ENCODE measurements around the gene APC2. TPM values are rescaled to one million over a fixed set of nuclear protein-coding genes. Genes with fewer than 3 reads are reported as not detected.

APC2 gene
- total RNA-seq, 2 experiments from 2014 or later, result not detected

DNA sequence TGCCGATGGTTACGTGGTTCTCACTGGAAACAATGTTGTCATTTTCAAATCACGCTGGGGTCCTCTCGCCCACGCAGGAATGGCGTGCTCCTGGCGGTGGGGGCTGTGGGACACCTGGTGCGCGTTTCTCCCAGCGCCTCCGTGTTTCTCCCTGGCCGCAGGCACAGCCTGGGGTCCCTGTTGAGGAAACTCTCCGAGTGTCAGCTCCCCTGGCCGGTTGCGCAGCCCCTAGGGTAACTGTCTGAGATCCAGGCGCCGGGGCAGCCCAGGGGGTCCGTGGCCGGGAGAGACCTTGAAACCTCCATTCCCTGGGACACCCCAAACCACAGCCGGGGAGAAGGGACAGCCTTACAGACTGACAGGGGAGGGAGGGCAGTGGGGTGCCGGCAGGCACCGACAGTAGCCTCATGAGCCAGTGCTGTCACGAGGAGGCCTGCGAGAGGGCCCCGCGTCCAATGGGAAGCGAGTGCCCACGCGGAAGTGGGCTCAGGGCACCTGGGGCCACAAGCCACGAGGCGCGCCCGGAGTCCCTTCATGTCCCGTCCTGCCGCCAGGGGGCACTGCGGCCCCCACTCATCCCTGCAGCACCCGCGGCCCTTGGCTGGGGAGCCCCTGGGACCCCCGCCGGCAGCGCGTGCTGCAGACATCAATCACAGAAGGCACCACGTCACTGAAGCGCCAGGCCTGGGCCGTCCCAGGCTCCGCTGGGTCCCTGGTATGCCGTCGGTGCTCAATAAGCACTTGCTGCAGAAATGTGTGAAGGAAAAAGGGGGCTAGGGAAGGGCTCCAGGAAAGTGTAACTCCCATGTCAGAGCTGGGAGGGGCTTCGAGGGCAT, 53.4 kb downstream of the APC2 start:
- no peak overlapping the region for H3K4me3 Mint-ChIP-seq
- DNase-seq (peak; percentile 76), ATAC-seq (peak; percentile 48)
- H3K27me3 Mint-ChIP-seq (ENCODE audit: low read depth), result peaks cover 7% of the 10 kb centered on the region
- H3K9me3 Mint-ChIP-seq (ENCODE audit: insufficient read depth), result no peaks in the 10 kb centered on the region
- ChIA-PET POLR2A (no interaction called here), CTCF (interaction anchor here (1.0 to 1.4 kb wide), 3 partner anchors 8 to 16 kb away, joined by 3 to 4 read pairs (median 3); partner anchors contain the start of gene REEP6)
- peaks cover 3% of the 10 kb centered on the region for H3K36me3 Mint-ChIP-seq (ENCODE audit: low read depth)
- no peak overlapping the region for H3K27ac Mint-ChIP-seq
- H3K4me1 Mint-ChIP-seq (ENCODE audit: low read depth), result peaks cover 13% of the 10 kb centered on the region

DNA sequence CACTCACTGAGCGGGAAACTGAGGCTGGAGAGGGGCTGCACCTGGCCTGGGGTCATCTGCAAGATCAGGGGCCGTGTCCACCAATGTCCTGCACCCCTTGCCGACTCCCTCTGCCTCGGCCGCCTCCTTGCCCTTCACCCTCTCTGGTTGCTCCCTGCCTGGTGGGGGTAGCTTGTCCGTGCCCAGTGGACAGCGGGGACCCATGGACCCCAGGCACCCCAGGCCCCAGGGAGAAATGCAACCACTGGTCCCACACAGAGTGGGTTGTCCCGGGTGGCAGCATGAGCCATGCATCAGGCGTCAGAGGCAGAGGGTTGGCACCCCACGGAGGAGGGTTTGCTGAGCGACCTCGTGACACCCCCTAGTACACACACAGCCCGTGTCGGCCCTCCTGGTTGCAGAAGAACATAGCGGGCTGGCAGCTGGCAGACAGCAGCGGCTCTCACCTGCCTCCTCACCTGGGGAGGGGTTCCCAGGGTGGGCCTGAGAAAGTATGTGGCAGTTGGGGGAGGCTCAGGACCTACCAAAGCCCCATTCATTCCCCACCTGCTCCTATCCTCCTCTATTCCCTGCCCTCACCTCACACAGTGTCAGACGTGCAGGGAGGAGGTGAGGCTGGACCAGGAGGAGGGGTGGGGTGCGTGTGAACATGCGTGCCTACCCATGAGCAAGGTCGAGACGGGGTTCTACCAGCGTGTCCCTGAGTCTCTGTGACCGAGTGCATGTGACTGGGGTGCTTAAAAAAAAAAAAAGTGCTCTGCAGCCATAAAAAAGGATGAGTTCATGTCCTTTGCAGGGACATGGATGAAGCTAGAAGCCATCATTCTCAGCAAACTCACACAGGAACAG, 54.2 kb downstream of the APC2 start:
- H3K27ac Mint-ChIP-seq, result no peak overlapping the region
- H3K36me3 Mint-ChIP-seq (ENCODE audit: low read depth), result peaks cover 3% of the 10 kb centered on the region
- H3K4me3 Mint-ChIP-seq, result no peak overlapping the region
- no peak for DNase-seq
- CTCF ChIA-PET, result no interaction called here
- POLR2A ChIA-PET, result no interaction called here
- no peak for ATAC-seq
- peaks cover 11% of the 10 kb centered on the region for H3K27me3 Mint-ChIP-seq (ENCODE audit: low read depth)
- no peaks in the 10 kb centered on the region for H3K9me3 Mint-ChIP-seq (ENCODE audit: insufficient read depth)
- H3K4me1 Mint-ChIP-seq (ENCODE audit: low read depth), result peaks cover 15% of the 10 kb centered on the region

GRCh38 chr19:1505012-1505411, 55.1 kb downstream of the APC2 start:
- no peak overlapping the region for H3K4me3 Mint-ChIP-seq
- peaks cover 15% of the 10 kb centered on the region for H3K27me3 Mint-ChIP-seq (ENCODE audit: low read depth)
- ATAC-seq (no peak), DNase-seq (no peak)
- no peak overlapping the region for H3K27ac Mint-ChIP-seq
- ChIA-PET CTCF (no interaction called here), POLR2A (interaction anchor here (0.6 kb wide), 1 partner anchor 548 kb away, joined by 4 read pairs; no protein-coding TSS in a partner anchor)
- H3K9me3 Mint-ChIP-seq (ENCODE audit: insufficient read depth), result no peaks in the 10 kb centered on the region
- peaks cover 15% of the 10 kb centered on the region for H3K4me1 Mint-ChIP-seq (ENCODE audit: low read depth)
- H3K36me3 Mint-ChIP-seq (ENCODE audit: low read depth), result peaks cover 3% of the 10 kb centered on the region

DNA sequence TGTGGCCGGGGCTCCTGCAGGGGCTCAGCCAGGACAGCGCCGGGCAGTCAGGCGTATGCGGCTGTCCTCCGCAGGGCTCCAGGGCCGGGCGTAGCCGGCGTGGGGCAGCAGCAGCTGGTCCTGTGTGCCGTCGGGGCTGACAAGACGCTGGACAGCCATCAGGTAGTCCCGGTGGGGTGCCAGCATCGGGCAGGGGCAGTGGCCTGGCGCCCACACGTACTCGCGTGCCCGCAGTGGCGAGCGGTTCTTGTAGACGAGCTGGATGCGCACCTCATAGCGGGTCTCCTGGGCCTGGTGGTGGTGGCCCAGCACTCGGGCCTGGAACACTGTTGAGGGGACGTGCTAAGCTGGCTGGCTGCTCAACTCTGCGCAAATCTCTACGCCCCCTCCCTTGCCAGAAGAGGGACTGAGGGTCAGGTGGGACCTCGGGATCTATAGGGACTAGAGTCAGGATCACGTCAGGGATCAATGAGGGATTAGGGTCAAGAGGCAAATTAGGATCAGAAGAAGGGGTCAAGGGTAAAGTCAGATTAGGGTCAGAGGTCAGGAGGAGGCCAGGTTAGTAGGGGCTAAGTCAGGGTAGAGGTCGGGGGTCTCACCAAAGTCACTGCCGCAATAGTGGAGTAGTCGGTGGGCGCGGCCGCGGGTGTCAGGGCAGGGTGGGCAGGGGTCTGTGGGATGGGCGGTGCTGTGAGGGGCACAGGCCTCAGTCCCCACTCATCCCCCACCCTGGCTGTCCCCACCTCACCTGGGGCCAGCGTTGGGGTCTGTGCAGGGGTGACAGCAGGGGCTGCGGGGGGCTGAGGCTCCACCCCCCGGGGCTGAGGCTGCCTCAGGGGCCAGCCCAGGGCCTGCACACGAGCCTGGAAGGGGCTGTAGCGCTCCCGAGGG, 56.3 kb downstream of the APC2 start:
- H3K27ac Mint-ChIP-seq, result no peak overlapping the region
- ChIA-PET POLR2A (no interaction called here), CTCF (interaction anchor here (0.6 to 1.1 kb wide), 2 partner anchors 8 to 15 kb away, joined by 3 to 4 read pairs; partner anchors contain the start of gene REEP6)
- no peak overlapping the region for H3K4me3 Mint-ChIP-seq
- H3K4me1 Mint-ChIP-seq (ENCODE audit: low read depth), result peaks cover 19% of the 10 kb centered on the region
- ATAC-seq (no peak), DNase-seq (no peak)
- H3K9me3 Mint-ChIP-seq (ENCODE audit: insufficient read depth), result no peaks in the 10 kb centered on the region
- H3K27me3 Mint-ChIP-seq (ENCODE audit: low read depth), result peaks cover 20% of the 10 kb centered on the region
- peaks cover 3% of the 10 kb centered on the region for H3K36me3 Mint-ChIP-seq (ENCODE audit: low read depth)

DNA sequence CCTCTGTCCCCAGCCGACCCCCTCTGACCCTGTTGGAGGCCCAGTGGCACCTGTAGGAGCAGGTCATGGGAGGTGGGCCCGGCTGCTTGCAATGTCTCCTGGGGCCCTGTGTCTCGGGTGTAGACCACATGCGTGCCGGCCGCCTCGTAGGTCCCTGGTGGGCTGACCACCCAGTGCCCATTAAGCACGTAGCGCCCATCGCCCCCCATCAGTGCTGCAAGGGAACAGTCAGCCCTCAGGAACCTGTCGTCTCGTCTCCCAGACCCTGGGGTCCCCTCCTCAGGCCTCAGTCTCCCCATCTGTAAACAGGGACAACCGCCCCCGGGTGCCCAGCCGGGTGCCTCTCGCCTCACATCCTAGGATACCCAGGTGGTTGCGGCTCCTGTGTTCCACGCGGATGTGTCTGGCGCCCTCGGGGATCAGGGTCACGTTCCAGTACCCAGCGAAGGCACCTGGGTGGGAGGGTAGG, 57.3 kb downstream of the APC2 start:
- H3K36me3 Mint-ChIP-seq (ENCODE audit: low read depth), result peaks cover 3% of the 10 kb centered on the region
- CTCF ChIA-PET, result no interaction called here
- H3K4me3 Mint-ChIP-seq, result no peak overlapping the region
- no peaks in the 10 kb centered on the region for H3K9me3 Mint-ChIP-seq (ENCODE audit: insufficient read depth)
- no peak overlapping the region for H3K27ac Mint-ChIP-seq
- ATAC-seq (no peak), DNase-seq (no peak)
- H3K27me3 Mint-ChIP-seq (ENCODE audit: low read depth), result peaks cover 20% of the 10 kb centered on the region
- POLR2A ChIA-PET, result no interaction called here
- peaks cover 21% of the 10 kb centered on the region for H3K4me1 Mint-ChIP-seq (ENCODE audit: low read depth)

- Mint-ChIP-seq H3K9me3 (ENCODE audit: insufficient read depth) (no peaks in the 10 kb centered on the region), H3K4me1 (ENCODE audit: low read depth) (peaks cover 26% of the 10 kb centered on the region), H3K36me3 (ENCODE audit: low read depth) (peaks cover 3% of the 10 kb centered on the region), H3K27ac (peak overlapping the region; percentile 88), H3K27me3 (ENCODE audit: low read depth) (peaks cover 20% of the 10 kb centered on the region), H3K4me3 (peak overlapping the region; percentile 71)
- DNase-seq, result peak; percentile 90
- POLR2A ChIA-PET, result interaction anchor here (1.5 kb wide), 1 partner anchor 17 kb away, joined by 3 read pairs; no protein-coding TSS in a partner anchor
- peak; percentile 84 for ATAC-seq
- CTCF ChIA-PET, result no interaction called here
Measured at GRCh38 chr19:1507763-1508506, 58.0 kb downstream of the APC2 start.

GRCh38 chr19:1508507-1508856, 58.6 kb downstream of the APC2 start:
- ATAC-seq (no peak), DNase-seq (no peak)
- H3K36me3 Mint-ChIP-seq (ENCODE audit: low read depth), result peaks cover 3% of the 10 kb centered on the region
- H3K4me3 Mint-ChIP-seq, result peak overlapping the region; percentile 20
- ChIA-PET CTCF (no interaction called here), POLR2A (interaction anchor here (1.5 kb wide), 1 partner anchor 18 kb away, joined by 3 read pairs; no protein-coding TSS in a partner anchor)
- no peaks in the 10 kb centered on the region for H3K9me3 Mint-ChIP-seq (ENCODE audit: insufficient read depth)
- H3K27me3 Mint-ChIP-seq (ENCODE audit: low read depth), result peaks cover 20% of the 10 kb centered on the region
- H3K4me1 Mint-ChIP-seq (ENCODE audit: low read depth), result peaks cover 23% of the 10 kb centered on the region
- H3K27ac Mint-ChIP-seq, result no peak overlapping the region

DNA sequence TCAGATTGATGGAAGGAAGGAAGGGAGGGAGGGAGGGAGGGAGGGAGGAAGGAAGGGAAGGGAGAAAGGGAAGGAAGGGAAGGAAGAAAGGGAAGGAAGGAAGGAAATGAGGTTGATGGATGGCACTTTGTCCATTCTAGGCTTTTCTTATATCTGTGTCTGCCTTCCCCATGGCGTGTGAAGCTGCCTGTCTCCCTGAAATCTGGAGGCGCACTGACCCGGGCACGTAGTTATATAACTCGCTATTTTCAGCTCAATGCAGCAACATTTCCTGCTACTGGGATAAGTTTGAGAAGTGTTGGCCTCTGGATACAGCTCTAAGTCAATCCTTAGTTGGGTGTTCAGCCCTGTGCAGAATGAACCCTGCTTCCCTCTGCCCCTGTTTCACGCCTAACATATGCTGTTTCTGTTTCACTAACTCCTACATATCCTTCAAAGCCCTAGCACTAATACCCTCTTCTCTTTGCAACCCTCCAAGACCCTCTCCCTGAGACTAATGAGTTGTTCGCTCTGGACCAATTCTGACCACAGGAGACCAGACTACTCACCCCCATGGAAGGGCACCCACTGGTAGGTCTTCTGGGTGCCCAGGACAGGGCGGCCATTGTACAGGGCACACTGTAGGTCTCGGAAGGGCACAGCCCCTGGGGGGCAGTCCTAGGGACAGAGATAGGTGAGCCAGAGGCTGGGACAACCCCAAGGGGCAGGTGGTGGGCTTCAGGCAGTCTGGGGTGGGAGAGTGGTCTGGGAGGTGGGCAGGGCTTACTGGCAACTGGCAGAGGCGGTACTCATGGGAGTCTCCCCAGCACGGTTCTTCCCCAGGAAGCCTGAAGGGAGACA, 59.9 kb downstream of the APC2 start:
- ChIA-PET CTCF (no interaction called here), POLR2A (interaction anchor here (1.5 kb wide), 1 partner anchor 19 kb away, joined by 3 read pairs; no protein-coding TSS in a partner anchor)
- H3K4me1 Mint-ChIP-seq (ENCODE audit: low read depth), result peaks cover 19% of the 10 kb centered on the region
- H3K27ac Mint-ChIP-seq, result no peak overlapping the region
- H3K4me3 Mint-ChIP-seq, result no peak overlapping the region
- peaks cover 14% of the 10 kb centered on the region for H3K27me3 Mint-ChIP-seq (ENCODE audit: low read depth)
- ATAC-seq (no peak), DNase-seq (no peak)
- no peaks in the 10 kb centered on the region for H3K9me3 Mint-ChIP-seq (ENCODE audit: insufficient read depth)
- H3K36me3 Mint-ChIP-seq (ENCODE audit: low read depth), result peaks cover 3% of the 10 kb centered on the region

- H3K4me3 Mint-ChIP-seq, result no peak overlapping the region
- peaks cover 19% of the 10 kb centered on the region for H3K4me1 Mint-ChIP-seq (ENCODE audit: low read depth)
- DNase-seq, result no peak
- peaks cover 3% of the 10 kb centered on the region for H3K36me3 Mint-ChIP-seq (ENCODE audit: low read depth)
- POLR2A ChIA-PET, result no interaction called here
- peaks cover 17% of the 10 kb centered on the region for H3K27me3 Mint-ChIP-seq (ENCODE audit: low read depth)
- H3K9me3 Mint-ChIP-seq (ENCODE audit: insufficient read depth), result no peaks in the 10 kb centered on the region
- CTCF ChIA-PET, result no interaction called here
- ATAC-seq, result no peak
- no peak overlapping the region for H3K27ac Mint-ChIP-seq
Measured at GRCh38 chr19:1510442-1510806, 60.5 kb downstream of the APC2 start.

- H3K36me3 Mint-ChIP-seq (ENCODE audit: low read depth), result peaks cover 3% of the 10 kb centered on the region
- H3K4me1 Mint-ChIP-seq (ENCODE audit: low read depth), result peaks cover 19% of the 10 kb centered on the region
- H3K4me3 Mint-ChIP-seq, result no peak overlapping the region
- no peak overlapping the region for H3K27ac Mint-ChIP-seq
- peaks cover 17% of the 10 kb centered on the region for H3K27me3 Mint-ChIP-seq (ENCODE audit: low read depth)
- DNase-seq, result no peak
- no peaks in the 10 kb centered on the region for H3K9me3 Mint-ChIP-seq (ENCODE audit: insufficient read depth)
- CTCF ChIA-PET, result no interaction called here
- no peak for ATAC-seq
- POLR2A ChIA-PET, result no interaction called here
Measured at GRCh38 chr19:1510807-1511206, 60.9 kb downstream of the APC2 start.

Data from activated CD8-positive, alpha-beta T cell treated with anti-CD3 and anti-CD28 coated beads, Interleukin-2, amount 10 ng/mL, durations not matched to agents 7 days and 5 days (primary cell).